GM19468 (cell line): Measurements from ENCODE around the gene NFU1.
"Not testable (repeated sequence)": the region's sequence is repeated elsewhere in the genome, so short reads cannot be mapped to it uniquely, and the experiment has no call there.

Experiments
- ATAC-seq: cut with Tn5 transposase; IDR thresholded peaks from one replicate; pipeline ENCODE4 v1.9.1; 2021; ENCODE audit warnings: mild to moderate bottlenecking, moderate library complexity, moderate number of reproducible peaks; ENCODE audit not compliant: unreplicated experiment; ENCODE audit errors: extremely low read depth

NFU1 gene

DNA sequence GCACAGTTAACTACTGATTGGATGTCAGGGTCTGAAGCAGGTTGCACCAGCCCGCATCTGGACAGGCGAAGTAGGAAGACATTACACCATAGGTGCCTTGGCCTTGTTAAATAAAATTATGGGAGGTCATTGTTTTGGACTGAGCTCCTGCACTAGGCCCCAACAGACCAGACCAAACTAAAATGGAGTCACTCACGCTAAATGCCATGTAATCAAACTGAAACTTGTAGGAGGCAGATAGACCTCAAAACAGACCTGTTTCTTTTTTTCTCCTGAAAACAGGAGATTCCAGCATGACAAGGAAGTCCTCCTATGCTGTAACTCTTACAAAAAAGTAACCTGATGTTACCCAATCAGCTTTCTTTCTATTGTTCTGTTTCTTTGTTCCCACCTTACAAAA, 15.5 kb upstream of the NFU1 start:
- ATAC-seq, result no peak

DNA sequence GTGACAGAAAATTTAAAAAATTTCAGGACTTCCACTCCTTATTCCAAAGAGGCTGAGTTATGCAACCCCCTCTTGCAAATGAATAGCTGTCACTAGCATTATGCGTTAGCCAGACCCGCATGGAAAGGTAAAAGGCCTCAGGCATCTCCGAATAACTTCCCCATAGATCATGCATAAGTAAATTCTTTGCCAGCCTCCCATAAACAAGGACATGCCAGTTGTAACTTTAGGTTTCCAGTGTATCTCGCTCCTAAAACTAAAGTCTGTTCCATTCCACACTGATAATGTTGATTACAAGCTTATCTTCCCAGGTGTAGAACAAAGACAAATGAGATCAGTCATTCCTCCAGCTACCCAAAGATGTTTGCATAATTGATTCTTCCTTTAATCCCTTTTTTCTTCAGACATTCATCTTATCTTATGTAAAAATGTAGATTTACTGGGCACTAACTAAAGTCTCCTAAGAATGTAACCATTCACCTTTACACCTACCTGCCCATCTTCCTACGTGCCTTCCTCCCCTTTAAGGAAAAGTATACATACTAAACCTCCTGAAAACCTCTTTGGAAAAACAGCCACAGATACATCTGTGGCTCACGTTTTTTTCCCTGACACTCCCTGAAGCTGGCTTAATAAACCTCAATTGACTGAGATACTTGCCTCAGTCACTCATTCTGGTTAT, 13.6 kb upstream of the NFU1 start:
- ATAC-seq, result no peak

DNA sequence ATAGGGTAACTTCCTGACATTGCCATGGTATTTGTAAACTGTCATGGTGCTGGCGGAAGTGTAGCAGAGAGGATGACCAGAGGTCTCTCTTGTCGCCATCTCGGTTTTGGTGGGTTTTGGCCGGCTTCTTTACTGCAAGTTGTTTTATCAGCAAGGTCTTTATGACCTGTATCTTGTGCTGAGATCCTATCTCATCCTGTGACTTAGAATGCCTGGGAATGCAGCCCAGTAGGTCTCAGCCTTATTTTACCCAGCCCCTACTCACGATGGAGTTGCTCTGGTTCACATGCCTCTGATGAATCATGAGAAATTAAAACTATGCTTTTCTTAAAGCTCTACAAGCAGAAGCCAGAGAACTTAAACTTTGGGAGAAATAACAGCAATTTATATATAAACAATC, 12.7 kb upstream of the NFU1 start:
- no peak for ATAC-seq

DNA sequence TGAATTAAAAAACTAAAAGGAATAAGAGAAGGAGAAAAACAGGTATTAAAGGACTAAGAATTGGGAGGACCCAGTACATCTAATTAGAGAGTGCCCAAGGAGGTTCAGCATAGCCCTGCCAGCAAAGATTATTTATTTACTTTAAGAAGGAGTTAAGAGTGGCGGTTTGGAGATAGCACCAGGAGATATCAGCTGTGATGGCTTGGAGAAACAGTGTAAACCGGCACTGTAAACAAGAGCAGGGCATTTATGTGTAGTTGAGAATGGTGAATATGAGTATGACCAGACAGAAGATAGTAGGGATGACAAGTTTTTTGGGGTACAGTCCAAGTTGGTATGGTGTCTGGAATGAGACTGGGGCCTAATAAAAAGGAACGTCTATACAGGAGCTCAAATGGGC, 6.4 kb upstream of the NFU1 start:
- ATAC-seq, result not testable (repeated sequence)

DNA sequence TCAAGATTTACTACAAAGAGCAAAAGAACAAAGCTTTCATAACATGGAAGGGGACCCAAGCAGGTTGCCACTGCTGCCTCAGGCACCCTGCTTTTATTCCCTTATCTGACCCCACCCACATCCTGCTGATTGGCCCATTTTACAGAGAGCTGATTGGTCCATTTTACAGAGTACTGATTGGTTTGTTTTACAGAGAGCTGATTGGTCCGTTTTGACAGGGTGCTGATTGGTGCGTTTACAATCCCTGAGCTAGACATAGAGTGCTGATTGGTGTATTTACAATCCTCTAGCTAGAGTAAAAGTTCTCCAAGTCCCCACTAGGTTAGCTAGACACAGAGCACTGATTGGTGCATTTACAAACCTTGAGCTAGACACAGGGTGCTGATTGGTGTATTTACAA, 2.3 kb upstream of the NFU1 start:
- not testable (repeated sequence) for ATAC-seq

DNA sequence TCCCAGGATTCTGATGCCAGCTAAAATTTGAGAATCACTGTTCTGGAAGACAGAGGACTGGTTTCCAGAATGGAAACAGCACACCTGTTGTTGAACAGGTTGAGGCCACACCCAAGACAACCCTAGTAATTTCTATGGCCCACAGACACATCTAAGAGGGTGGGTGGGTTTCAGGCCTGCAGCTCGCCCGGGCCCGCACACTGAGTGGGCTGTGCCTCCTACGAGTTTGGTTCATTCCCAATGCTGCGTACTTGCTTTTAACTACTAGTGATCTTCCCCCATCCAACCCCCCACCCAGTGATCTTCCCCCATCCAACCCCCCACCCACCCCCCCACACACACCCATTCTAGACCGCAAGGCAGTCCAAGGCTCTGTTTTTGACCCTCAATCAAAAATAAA, 1.3 kb upstream of the NFU1 start:
- no peak for ATAC-seq

DNA sequence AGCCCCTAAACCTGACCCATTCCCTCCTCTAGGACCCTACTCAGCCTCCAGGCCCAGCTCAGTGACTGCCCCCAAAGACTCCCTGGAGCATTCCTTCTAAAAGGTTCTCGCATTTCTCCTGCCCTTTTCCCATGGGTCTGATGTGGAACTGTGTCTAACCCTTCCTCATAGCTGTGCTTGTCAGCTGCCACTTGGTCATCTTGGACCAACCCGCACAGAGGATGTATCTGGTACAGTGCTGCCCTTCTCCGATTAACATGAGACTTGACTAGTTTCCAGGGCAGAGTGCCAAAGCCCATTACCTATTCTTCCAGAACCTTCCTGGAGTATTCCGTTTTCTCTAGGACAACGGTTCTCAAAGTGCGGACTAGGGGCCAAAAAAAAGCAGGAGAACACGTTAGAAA, 518 bp upstream of the NFU1 start:
- no peak for ATAC-seq

DNA sequence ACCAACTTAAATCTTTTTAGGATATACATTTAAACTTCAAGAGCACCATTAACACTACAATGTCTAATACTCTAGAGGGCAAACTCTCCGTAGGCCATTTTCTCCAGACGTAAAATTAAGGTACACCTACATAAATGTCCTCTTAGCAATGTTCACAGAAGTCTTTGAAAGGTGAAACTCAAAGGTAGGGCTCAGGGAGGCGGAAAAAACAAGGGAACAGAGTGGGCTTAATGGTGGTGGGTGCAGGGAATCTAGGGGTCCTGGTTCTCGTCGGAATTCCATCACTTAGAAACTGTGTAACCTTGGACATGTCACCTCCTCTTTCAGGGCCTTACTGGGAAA, 668 bp downstream of the NFU1 start:
- ATAC-seq, result peak; percentile 18

DNA sequence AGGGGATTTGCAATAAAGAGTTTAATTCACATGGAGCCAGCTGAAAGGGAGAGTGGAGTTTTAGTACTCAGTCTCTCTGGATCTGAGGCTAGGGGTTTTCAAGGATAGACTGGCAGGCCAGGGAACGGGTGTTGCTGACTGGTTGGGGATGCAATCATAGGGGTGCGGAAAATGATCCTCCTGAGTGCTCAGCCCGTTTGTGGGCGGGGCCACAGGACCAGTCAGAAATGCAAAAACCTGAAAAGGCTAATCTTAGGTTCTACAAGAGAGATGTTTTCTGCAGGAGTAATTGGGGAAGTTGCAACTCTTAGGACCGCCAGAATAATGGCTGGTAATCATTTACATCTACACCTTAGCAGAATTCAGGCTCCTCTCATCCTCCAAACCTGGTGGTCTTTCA, 2.5 kb downstream of the NFU1 start:
- ATAC-seq, result no peak

DNA sequence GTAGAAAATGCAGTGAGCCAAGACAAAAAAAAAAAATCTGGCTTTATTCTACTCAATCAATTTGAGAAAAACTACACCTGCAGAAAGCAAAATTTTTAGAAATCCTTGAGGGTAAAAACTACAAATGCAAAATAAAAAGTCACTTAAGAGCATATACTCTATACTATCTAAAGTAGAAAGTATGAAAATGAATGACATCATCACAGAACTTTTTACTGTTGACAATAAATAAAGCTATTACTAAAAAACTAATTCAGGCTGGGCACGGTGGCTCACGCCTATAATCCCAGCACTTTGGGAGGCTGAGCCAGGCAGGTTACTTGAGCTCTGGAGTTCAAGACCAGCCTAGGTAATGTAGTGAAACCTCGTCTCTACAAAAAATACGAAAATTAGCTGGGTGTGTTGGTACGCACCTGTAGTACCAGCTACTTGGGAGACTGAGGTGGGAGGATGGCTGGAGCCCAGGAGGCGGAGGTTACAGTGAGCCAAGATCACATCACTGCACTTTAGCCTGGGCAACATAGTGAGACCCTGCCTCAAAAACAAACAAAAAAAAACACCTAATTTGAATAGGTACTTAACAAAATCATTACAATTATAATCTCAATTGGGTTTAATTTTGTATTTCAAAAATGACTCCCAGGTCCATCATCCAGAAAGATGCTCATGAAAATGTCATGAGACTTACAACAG, 7.6 kb downstream of the NFU1 start:
- no peak for ATAC-seq

DNA sequence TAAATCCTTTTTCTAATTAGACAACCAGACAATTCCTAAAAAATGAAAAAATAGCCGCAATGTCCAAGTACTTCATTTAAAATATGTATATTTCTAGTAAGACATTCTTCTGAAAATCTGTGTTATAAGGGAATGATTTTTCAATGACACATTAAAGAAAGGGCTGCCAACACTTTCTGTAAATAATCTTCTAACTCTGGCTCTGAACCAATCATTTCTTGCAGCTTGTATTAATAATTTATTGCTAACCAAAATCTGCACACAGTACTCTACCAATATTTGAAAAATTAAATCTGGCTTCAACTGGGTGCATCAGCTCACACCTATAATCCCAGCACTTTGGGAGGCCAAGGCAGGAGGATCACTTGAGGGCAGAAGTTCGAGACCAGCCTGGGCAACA, 8.3 kb downstream of the NFU1 start:
- no peak for ATAC-seq

DNA sequence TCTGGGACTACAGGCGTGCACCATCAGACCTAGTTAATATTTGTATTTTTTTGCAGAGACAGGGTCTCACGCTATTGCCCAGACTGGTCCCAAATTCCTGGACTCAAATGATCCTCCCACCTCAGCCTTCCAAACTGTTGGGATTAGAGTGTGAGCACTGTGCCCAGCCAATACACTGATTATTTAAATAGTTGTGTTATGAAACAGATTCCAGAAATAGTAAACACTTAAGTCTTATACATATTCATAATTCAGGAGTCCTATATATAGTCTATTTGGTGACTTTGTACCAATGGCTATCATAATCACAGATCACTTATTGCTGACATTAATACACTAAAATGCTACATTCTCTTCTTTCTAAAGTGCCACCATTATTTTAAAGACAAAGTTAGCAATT, 12.8 kb downstream of the NFU1 start:
- no peak for ATAC-seq

DNA sequence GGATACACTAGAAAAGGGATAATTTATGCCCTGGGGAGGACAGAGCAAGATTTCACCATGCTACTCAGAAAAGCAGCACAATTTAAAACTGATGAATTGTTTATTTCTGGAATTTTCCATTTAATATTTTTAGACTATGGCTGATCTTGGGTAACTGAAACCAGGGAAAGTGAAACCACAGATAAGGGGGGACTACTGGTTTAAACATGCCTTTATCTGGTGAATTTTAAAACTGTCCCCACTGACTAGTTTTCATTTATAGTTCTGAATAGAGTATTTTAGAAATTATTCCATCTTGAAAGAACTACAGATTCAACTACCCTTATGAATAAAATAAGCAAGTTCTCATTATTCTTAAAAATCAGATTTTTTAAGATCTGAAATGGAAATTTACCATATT, 15.0 kb downstream of the NFU1 start:
- ATAC-seq, result no peak

DNA sequence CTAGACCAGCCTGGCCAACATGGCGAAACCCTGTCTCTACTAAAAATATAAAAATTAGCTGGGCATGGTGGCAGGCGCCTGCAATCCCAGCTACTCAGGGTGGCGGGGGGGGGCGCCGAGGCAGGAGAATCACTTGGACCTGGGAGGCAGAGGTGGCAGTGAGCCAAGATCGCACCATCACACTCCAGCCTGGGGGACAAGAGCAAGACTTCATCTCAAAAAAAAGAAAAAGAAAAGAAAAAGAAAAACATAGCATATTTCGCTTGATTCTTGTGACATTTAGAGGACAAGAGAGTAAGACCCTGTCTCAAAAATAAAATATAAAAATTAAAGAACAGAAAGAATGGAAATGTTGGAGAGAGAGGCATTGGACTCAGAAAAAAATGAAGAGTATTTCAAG, 18.1 kb downstream of the NFU1 start:
- ATAC-seq, result not testable (repeated sequence)

DNA sequence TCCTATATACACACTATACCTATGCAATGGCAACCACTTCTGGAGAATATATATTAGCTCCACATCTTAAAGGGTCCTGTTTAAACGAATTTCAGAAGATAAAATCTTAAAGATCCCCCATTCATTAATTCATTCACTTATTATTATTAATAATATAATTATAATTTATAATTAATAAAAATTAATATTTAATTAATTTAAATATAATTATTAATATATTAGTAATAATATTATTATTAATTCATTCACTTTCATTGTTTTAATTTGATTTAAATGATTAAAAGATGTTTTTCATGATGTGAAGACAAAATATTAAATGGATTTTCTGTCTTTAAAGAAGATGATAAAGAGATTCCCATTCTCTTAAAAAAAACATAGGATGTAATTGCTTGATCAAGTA, 21.1 kb downstream of the NFU1 start:
- ATAC-seq, result no peak

DNA sequence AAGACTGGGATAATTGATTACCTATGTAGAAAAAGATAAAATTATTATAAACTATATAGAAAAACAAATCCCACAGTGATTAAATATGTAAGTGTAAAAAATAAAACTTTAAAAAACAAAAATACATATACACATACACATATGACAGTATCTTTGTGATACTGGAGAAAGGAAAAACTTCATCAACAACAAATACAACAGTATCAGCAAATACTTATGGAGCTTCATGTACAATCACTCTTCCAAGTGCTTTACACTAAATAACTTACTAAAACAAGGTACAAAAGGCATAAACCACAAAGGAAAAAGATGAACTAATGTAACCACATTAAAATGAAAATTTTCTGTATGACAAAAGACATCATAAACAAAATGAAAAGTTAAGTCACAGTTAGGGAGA, 26.1 kb downstream of the NFU1 start:
- ATAC-seq, result no peak

DNA sequence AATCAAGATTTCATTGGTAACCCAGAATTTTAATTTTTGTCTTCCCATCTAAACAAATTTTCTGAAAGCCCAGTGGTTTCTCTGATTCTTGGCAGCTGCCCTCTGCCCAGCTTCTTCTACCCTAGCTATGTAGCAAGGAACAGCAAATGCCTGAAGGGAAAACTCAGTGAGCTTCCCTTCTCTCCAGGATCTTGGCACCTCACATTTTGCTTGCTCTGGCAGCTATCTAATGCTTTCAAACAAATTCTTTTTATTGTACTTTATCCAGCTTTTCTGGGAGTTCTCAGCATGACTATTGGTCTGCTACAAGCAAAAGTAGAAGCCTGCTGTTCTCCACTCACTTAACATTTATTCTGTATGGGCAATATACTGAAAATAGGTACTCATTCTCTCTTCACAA, 31.9 kb downstream of the NFU1 start:
- ATAC-seq, result no peak

DNA sequence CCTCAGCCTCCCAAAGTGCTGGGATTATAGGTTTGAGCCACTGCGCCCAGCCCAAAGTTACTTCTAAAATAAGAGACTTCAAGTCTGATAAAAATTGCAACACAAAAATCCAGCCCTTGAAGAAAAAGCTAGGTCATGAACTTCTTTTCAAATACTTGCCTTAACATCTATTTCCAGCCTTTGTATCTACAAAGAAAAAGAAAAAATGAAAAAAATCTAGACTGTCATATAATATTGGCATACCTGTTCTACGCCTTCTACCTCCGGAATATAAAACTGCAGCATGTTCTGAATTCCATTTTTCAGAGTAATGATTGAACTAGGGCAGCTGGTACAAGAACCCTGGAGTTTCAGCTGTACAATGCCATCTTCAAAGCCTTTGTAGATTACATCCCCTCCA, 37.1 kb downstream of the NFU1 start:
- no peak for ATAC-seq

DNA sequence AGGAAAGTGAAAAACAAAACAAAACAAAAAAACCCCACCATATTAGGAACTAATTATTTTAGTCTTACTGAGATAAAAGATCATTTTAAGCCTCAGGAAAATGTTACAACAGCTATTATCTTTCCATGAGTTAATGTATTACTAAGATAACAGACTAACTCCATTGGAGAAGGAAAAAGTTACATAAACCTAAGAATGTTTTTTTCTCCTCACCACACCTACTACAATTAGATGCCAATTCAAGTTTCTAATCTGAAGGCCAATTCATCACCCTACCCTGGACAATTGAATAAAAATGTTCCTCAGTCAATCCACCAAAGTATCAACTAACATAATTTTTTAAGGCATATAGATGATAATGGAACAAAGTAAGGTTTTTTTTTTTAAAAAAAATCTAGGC, 40.0 kb downstream of the NFU1 start:
- ATAC-seq, result no peak

DNA sequence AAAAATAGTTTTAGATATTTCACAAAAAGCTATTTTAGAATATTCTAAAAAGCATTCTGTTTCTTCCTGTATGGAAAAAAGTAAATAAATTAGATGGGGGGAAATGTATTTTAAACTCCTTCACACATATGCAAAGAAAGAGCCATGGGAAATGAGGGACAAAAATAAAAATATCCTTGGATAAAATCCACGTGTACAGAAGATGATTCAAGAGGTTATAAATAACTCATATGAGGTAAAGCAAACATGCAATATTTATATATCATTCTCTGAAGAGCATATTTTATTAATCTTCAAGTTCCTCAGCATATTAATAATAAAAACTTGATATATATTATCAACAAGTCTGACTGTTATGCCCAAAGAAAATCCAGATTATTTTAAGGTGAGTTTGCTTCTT, 41.4 kb downstream of the NFU1 start:
- ATAC-seq, result no peak

DNA sequence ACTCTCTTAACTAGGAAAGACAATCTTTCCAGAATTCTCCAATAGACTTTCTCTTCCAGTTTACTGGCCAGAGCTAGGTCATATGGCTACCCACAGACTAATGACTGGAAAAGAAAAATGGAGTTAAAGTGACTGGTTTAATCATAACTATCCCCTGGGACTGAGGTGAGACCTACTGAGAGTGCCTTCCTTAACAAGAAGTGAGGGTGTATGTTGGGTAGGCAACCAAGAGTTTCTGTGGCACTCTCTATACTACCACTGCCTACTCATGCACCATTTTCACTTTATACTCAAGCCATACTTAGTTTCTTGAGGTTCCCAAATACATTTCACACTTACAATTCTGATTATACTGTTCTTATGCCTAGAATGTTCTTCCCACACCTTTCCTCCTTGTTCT, 43.3 kb downstream of the NFU1 start:
- ATAC-seq, result no peak

DNA sequence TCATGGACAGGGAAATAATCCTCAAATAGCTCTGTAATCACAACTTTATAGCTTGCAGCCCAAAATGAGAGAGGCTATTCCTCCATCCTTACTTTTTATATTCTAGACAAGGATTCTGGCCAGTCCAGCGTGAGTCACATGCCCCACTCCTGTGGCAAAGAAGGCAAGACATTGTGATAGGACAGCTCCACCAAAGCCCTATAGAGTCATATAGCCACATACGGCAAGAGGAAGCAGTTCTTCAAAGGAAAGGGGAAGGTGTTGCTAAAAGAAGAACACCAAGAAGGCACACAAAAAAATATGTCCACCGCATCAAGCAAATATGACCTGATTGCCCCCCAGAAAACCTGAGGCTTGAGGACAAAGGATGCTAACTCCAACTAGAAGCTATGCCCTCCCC, 46.8 kb downstream of the NFU1 start:
- no peak for ATAC-seq
